ENCODE data around the gene ANKLE1.

DNA sequence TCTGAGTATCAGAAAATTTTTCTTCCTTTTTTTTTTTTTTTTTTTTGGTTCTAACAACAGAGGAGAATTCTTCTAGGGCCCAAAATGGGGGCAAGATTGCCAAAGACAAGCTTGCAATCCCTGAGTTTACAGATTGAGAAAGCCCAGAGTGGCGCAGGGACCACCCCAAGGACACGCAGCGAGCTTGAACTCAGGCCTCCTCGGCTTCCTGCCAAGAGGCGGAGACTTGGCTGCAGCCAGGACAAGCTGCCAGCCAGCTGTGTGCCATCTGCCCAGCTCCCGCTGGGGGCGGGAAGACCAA is 23.5 kb downstream of the ANKLE1 start:
- TF ChIP-seq EZH2phosphoT487 (IDR thresholded peaks at IDR 0.05; ENCODE audit: insufficient read depth, low read depth): no peak
- no peak for TF ChIP-seq EZH2 (IDR thresholded peaks at IDR 0.05; ENCODE audit: insufficient read depth, poor library complexity, severe bottlenecking)
